Raji (cell line): ENCODE data around the gene CENPP.

ENCODE experiments used
- POLR2A ChIP-seq: IDR thresholded peaks from 2 replicates; pipeline ENCODE4 v1.6.1; 2011; ENCODE audit warnings: low read depth, low read length, control low read depth; ENCODE audit not compliant: insufficient read depth

The CENPP gene

GRCh38 chr9:92486371-92486770 is 160.6 kb downstream of the CENPP start:
- TF ChIP-seq POLR2A: no peak

GRCh38 chr9:92488681-92489550 is 163.2 kb downstream of the CENPP start:
- TF ChIP-seq POLR2A: no peak

GRCh38 chr9:92492781-92493401 is 167.1 kb downstream of the CENPP start:
- TF ChIP-seq POLR2A: no peak

GRCh38 chr9:92493749-92494387 is 168.1 kb downstream of the CENPP start:
- no peak for TF ChIP-seq POLR2A

GRCh38 chr9:92494856-92495255 is 169.1 kb downstream of the CENPP start:
- no peak for TF ChIP-seq POLR2A

- no peak for TF ChIP-seq POLR2A
Measured at GRCh38 chr9:92496396-92497176, 170.8 kb downstream of the CENPP start.

GRCh38 chr9:92499701-92500100 is 173.9 kb downstream of the CENPP start:
- no peak for TF ChIP-seq POLR2A

GRCh38 chr9:92500725-92501124 is 175.0 kb downstream of the CENPP start:
- no peak for TF ChIP-seq POLR2A

GRCh38 chr9:92501671-92502393 is 176.1 kb downstream of the CENPP start:
- no peak for TF ChIP-seq POLR2A

GRCh38 chr9:92503156-92503555 is 177.4 kb downstream of the CENPP start:
- TF ChIP-seq POLR2A: no peak

GRCh38 chr9:92504881-92505280 is 179.1 kb downstream of the CENPP start:
- TF ChIP-seq POLR2A: no peak

GRCh38 chr9:92506184-92506857 is 180.6 kb downstream of the CENPP start:
- TF ChIP-seq POLR2A: no peak

- TF ChIP-seq POLR2A: no peak
Measured at GRCh38 chr9:92507005-92507404, 181.3 kb downstream of the CENPP start.

GRCh38 chr9:92507496-92507895 is 181.7 kb downstream of the CENPP start:
- TF ChIP-seq POLR2A: no peak
